Measurements from ENCODE around the gene GNAL. TPM values are rescaled to one million over a fixed set of nuclear protein-coding genes. Genes with fewer than 3 reads are reported as not detected.

GNAL gene
- total RNA-seq, 3 donors from 2014 or later (not counting 1 experiment from before 2014, with no cell fraction given): 10.9 to 15.0 (median 12.6) TPM

DNA sequence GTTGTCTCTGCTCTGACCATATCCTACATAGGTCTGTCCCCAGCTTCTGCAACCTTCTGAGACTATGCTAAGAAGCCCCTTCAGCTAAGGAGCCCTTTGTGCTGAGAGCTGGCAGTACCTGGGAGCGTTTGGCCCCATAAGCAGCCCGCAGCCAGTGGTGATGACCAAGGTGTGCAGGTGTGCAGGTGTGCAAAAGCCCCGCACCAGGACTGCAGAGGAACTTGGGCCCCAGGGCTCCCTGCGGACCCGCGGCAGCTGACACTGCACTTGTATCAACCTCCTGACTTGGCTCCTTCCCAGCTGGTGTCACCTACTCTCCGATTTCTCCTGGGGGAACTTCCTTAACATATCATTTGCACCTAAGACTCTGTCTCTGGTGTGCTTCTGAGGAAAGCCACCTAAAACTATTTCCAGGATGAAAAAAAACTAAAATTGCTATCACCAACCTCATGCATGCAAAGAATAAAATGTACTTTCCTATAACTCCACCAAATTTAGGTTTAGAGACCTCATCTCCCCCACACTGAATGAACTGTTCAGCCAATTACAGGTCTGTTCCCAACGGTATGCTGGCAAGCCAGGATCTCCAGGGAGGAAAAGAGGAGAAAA lies 16.1 kb upstream of the GNAL start:
- Mint-ChIP-seq H3K9me3 (no peaks in the 10 kb centered on the region), H3K27ac (no peak overlapping the region), H3K36me3 (no peaks in the 10 kb centered on the region), H3K27me3 (ENCODE audit: low read depth in 2 of 2) (peaks cover 24 to 41% of the 10 kb centered on the region in 2 donors), H3K4me3 (no peak overlapping the region), H3K4me1 (no peaks in the 10 kb centered on the region)
- intact Hi-C loops (cut with micrococcal nuclease): no loop called here
- WGBS (ENCODE audit: insufficient coverage): 74% methylated on average over 7 of the region's 8 CpGs
- ATAC-seq (no peak), DNase-seq (no peak)
- Histone ChIP-seq H3K36me3 (ENCODE audit: control insufficient read depth, insufficient read depth, low read length) (no peaks in the 10 kb centered on the region), H3K4me3 (ENCODE audit: low read length) (no peak overlapping the region), H3K27ac (ENCODE audit: low read length) (no peak overlapping the region), H3K4me1 (ENCODE audit: control insufficient read depth, insufficient read depth, low read length) (no peaks in the 10 kb centered on the region), H3K27me3 (ENCODE audit: control insufficient read depth, insufficient read depth, low read length) (no peaks in the 10 kb centered on the region), H3K9me3 (ENCODE audit: control insufficient read depth, insufficient read depth, low read length) (no peaks in the 10 kb centered on the region)
- TF ChIP-seq, protein P1, sequence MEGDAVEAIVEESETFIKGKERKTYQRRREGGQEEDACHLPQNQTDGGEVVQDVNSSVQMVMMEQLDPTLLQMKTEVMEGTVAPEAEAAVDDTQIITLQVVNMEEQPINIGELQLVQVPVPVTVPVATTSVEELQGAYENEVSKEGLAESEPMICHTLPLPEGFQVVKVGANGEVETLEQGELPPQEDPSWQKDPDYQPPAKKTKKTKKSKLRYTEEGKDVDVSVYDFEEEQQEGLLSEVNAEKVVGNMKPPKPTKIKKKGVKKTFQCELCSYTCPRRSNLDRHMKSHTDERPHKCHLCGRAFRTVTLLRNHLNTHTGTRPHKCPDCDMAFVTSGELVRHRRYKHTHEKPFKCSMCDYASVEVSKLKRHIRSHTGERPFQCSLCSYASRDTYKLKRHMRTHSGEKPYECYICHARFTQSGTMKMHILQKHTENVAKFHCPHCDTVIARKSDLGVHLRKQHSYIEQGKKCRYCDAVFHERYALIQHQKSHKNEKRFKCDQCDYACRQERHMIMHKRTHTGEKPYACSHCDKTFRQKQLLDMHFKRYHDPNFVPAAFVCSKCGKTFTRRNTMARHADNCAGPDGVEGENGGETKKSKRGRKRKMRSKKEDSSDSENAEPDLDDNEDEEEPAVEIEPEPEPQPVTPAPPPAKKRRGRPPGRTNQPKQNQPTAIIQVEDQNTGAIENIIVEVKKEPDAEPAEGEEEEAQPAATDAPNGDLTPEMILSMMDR (IDR thresholded peaks at IDR 0.05): no peak

DNA sequence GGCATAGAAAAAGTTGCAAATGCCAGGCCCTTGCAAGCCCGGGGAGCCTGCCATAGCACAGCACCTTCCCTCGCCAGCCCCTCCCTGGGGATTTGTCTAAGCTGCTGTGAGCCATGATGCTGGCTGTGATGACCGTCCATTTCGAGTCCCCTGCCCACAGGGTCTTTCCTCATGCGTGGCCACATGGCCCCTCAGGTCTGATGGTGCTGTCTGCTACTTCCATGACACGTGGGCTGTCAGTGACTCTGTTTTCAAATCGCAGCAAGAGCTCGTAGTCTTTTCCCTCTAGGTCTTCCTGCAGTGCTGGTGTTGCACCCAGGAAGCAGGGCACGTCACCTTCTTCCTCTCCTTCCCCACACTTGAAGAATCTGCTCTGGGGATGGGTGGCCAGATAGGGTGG lies 15.5 kb upstream of the GNAL start:
- Mint-ChIP-seq H3K4me1 (no peaks in the 10 kb centered on the region), H3K36me3 (no peaks in the 10 kb centered on the region), H3K4me3 (no peak overlapping the region), H3K27ac (no peak overlapping the region), H3K27me3 (ENCODE audit: low read depth in 2 of 2) (peaks cover 24 to 47% of the 10 kb centered on the region in 2 donors), H3K9me3 (no peaks in the 10 kb centered on the region)
- TF ChIP-seq, protein P1 (IDR thresholded peaks at IDR 0.05): no peak
- Histone ChIP-seq H3K27me3 (ENCODE audit: control insufficient read depth, insufficient read depth, low read length) (no peaks in the 10 kb centered on the region), H3K4me1 (ENCODE audit: control insufficient read depth, insufficient read depth, low read length) (no peaks in the 10 kb centered on the region), H3K36me3 (ENCODE audit: control insufficient read depth, insufficient read depth, low read length) (no peaks in the 10 kb centered on the region), H3K9me3 (ENCODE audit: control insufficient read depth, insufficient read depth, low read length) (no peaks in the 10 kb centered on the region), H3K27ac (ENCODE audit: low read length) (no peak overlapping the region), H3K4me3 (ENCODE audit: low read length) (no peak overlapping the region)
- intact Hi-C loops (cut with micrococcal nuclease): no loop called here
- ATAC-seq (no peak), DNase-seq (no peak)
- WGBS (ENCODE audit: insufficient coverage): 73% methylated on average over 8 of the region's 9 CpGs

DNA sequence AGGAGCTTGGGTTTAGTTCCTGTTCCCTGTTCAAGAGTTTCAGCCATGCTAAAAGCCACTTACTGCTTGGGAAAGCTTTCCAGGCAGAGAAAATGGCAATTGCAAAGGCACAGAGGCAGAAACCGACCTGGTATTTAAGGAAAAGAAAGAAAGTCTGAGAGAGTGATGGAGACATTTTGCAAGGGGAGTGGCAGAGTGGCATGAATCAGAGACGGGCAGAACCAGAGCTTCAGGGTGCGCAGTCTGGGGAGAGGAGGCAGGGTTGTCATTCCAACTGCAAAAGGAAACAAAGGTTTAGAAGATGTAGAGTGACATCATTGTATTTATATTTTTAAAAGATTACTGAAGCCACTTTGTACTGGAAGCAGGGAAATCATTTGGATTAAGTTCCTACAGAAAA lies 14.9 kb upstream of the GNAL start:
- TF ChIP-seq, protein P1 (IDR thresholded peaks at IDR 0.05): no peak
- Mint-ChIP-seq H3K27me3 (ENCODE audit: low read depth in 2 of 2) (peaks cover 24 to 52% of the 10 kb centered on the region in 2 donors), H3K4me3 (no peak overlapping the region), H3K27ac (no peak overlapping the region), H3K9me3 (no peaks in the 10 kb centered on the region), H3K36me3 (no peaks in the 10 kb centered on the region), H3K4me1 (no peaks in the 10 kb centered on the region)
- H3K27me3 ChIP-seq (ENCODE audit: control insufficient read depth, insufficient read depth, low read length): no peaks in the 10 kb centered on the region
- intact Hi-C loops (cut with micrococcal nuclease): no loop called here
- no peaks in the 10 kb centered on the region for H3K4me1 ChIP-seq (ENCODE audit: control insufficient read depth, insufficient read depth, low read length)
- H3K9me3 ChIP-seq (ENCODE audit: control insufficient read depth, insufficient read depth, low read length): no peaks in the 10 kb centered on the region
- ATAC-seq (no peak), DNase-seq (no peak)
- no peak overlapping the region for H3K4me3 ChIP-seq (ENCODE audit: low read length)
- no peaks in the 10 kb centered on the region for H3K36me3 ChIP-seq (ENCODE audit: control insufficient read depth, insufficient read depth, low read length)
- H3K27ac ChIP-seq (ENCODE audit: low read length): no peak overlapping the region
- WGBS (ENCODE audit: insufficient coverage): 85% methylated on average over 3 of the region's 3 CpGs

DNA sequence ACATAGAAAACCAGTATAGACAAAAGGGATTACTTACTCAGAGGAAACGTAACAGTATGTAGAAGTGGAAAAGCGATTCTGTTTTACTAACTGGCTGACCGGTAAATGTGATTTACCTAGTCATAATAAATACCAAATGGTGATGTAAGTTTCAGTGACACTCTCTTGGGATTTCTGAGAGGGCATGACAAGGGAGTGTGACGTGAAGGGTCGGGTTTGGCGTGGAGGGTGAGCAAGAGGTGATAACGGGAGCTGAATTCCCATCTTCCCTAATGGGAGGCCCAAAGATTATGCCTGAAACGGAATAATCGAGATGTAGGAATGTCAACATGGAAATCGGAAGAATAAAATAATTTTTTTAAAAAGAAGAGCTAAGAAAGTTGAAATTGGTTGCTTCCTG lies 12.7 kb upstream of the GNAL start:
- no peaks in the 10 kb centered on the region for H3K4me1 Mint-ChIP-seq
- WGBS (ENCODE audit: insufficient coverage): 71% methylated on average over 8 of the region's 10 CpGs
- TF ChIP-seq, protein P1 (IDR thresholded peaks at IDR 0.05): no peak
- no peak for DNase-seq
- Histone ChIP-seq H3K36me3 (ENCODE audit: control insufficient read depth, insufficient read depth, low read length) (no peaks in the 10 kb centered on the region), H3K27ac (ENCODE audit: low read length) (no peak overlapping the region), H3K27me3 (ENCODE audit: control insufficient read depth, insufficient read depth, low read length) (peaks cover 3% of the 10 kb centered on the region), H3K4me3 (ENCODE audit: low read length) (no peak overlapping the region), H3K4me1 (ENCODE audit: control insufficient read depth, insufficient read depth, low read length) (no peaks in the 10 kb centered on the region), H3K9me3 (ENCODE audit: control insufficient read depth, insufficient read depth, low read length) (no peaks in the 10 kb centered on the region)
- peaks cover 20 to 51% of the 10 kb centered on the region in 2 donors for H3K27me3 Mint-ChIP-seq (ENCODE audit: low read depth in 2 of 2)
- ATAC-seq: no peak
- no peaks in the 10 kb centered on the region for H3K36me3 Mint-ChIP-seq
- no peak overlapping the region for H3K4me3 Mint-ChIP-seq
- H3K27ac Mint-ChIP-seq: no peak overlapping the region
- intact Hi-C loops (cut with micrococcal nuclease): no loop called here
- no peaks in the 10 kb centered on the region for H3K9me3 Mint-ChIP-seq

All from natural killer cell (primary cell).